ENCODE data around the gene RPS4Y1.
"Not testable (repeated sequence)": the region's sequence is repeated elsewhere in the genome, so short reads cannot be mapped to it uniquely, and the experiment has no call there.

The RPS4Y1 gene

DNA sequence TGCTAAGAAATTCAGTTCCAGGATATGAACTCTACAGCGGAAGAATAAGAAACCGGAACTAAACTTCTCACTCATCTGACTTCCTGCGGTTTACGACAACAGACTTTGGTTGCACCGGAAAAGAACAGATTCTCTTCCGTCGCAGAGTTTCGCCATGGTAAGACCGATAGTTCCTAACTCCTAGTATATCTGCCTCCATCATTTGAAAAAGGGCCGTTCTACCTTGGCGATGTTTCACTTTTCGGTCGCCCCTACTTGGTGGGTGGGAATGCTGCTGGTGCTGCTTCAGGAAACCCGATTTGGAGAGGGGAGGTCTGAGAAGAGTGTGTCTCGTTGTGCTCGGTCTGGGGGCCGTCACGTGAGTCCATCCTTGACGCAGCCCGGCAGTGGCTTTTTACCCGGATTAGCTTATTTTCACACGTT is at the start of gene RPS4Y1:
RPS4Y1 (plus strand) TSS at position 132 of the 423 bp plus-strand sequence; CDS start at position 155, 23 bp downstream.
- DNase-seq = peak; percentile 34 to 36

DNA sequence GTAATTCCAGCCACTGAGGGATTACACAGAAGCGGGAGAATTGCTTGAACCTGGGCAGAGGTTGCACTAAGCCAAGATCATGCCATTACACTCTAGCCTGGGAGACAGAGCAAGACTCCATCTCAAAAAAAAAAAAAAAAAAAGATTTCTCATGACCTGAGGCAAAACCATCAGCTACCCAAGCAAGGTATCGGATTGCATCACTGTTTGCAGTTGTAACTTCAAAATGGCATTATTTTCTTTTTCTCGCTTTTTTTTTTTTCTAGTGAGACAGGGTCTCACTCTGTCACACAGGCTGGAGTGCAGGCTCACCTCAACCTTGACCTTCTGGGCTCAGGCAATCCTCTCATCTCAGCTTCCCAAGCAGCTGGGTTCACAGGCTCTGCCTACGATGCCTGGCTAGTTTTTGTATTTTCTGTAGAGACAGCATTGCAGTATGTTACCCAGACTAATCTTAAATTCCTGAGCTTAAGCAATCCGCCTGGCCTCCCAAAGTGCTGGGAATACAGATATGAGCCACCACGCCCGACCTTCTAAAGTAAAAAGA is 44.4 kb upstream of the RPS4Y1 start:
- no peak for DNase-seq

GRCh38 chrY:2797991-2798390 is 43.4 kb upstream of the RPS4Y1 start:
- DNase-seq = no peak

- DNase-seq = no peak
These were observed 41.2 kb upstream of the RPS4Y1 start for GRCh38 chrY:2800246-2800645.

DNA sequence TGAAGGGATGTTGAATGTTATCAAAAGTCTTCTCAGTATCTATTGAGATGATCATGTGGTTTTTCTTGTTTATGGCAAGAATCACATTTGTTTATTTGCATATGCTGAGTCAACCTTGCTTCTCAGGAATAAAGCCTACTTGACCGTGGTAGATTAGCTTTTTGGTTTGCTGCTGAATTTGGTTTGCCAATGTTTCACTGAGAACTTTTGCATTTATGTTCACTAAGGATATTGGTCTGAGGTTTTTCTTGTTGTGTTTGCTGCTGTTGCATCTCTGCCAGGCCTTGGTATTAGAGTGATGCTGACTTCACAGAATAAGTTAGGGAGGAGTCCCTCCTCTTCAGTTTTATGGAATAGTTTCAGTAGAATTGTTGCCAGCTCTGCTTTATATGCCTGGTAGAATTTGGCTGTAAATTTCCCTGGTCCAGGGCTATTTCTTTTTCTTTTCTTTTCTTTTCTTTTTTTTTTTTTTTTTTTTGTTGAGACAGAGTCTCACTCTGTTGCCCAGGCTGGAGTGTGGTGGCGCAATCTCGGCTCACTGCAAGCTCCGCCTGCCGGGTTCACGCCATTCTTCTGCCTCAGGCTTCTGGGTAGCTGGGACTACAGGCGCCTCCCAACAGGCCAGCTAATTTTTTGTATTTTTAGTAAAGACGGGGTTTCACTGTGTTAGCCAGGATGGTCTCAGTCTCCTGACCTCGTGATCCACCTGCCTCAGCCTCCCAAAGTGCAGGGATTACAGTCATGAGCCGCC is 24.1 kb upstream of the RPS4Y1 start:
- DNase-seq = not testable (repeated sequence)

- DNase-seq = no peak
These were observed 16.9 kb upstream of the RPS4Y1 start for GRCh38 chrY:2824471-2824870.

DNA sequence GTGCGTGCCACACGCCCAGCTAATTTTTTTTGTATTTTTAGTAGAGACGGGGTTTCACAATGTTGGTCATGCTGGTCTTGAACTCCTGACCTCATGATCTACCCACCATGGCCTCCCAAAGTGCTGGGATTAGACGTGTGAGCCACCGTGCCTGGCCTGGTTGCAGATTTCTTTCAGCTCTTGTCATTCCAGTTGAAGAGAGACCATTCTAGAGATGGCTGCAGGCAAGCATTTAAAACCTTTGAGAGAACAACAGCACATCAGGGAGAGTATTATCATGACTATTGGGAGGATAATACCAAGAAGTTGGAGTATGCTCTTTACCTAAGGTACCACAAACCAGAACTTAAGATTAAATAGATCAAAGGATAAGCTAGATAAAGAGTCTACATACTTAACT is 12.9 kb upstream of the RPS4Y1 start:
- no peak for DNase-seq

- DNase-seq = no peak
These were observed 6.2 kb upstream of the RPS4Y1 start for GRCh38 chrY:2835230-2835629.

- DNase-seq = no peak
These were observed 4.3 kb upstream of the RPS4Y1 start for GRCh38 chrY:2837078-2837477.

DNA sequence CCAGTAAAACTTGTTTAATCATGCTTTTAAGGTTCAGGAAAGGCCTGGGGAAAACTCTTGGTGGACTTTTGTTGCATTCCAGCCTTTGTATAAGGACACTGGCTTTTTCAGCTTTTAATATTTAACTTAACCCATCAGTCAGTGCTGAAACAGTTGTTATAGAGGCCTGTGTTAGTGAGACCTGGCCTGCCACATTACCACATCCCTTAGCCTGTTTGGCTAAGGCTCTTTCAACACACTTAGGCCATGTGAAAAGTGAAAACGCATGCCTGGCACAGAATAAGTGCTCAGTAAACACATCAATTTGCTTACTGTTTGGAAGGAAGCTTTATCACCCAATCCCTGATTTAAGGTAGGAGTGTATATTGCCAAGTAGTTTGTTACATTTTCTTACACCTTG is 3.5 kb upstream of the RPS4Y1 start:
- no peak for DNase-seq

- DNase-seq = no peak
These were observed 5.4 kb downstream of the RPS4Y1 start for GRCh38 chrY:2846791-2847190.

- DNase-seq = no peak
These were observed 7.0 kb downstream of the RPS4Y1 start for GRCh38 chrY:2848384-2848783.

DNA sequence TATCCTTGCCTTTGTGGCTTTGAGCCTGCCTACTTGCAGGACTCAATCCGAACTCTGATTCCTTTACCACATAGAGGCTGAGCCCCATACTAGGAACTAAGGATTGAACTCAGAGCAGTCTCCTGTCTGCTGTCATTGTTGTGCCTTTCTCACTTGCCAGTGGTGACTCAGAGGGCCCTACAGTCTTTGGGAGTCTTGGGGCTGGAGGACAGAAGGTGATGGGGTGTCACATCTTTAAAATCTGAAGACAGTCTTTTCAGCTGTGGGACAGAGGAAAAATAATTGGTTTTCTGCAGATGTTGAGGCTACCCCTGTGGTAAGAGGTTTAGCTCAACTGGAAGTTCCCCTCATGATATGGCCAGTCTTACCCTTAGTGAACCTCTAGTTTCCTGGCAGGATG is 8.0 kb downstream of the RPS4Y1 start:
- DNase-seq = no peak

- no peak for DNase-seq
These were observed 12.9 kb downstream of the RPS4Y1 start for GRCh38 chrY:2854145-2854774.

DNA sequence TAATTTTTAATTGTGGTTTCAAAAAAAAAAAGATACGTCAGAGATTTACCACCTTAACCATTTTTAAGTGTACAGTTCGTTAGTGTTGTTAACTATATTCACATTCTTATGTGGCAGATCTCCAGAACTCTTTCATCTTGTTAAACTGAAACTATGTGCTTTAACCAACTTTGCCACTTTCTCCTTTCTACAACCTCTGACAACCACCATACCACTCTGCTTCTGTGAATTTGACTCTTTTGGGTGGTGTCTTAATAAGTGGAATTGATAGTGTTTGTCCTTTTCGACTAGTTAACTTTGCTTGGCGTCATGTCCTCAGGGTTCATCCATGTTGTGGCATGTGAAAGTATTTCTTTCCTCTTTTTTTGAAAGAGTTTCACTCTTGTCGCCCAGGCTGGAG is 15.7 kb downstream of the RPS4Y1 start:
- no peak for DNase-seq

- no peak for DNase-seq
These were observed 16.3 kb downstream of the RPS4Y1 start for GRCh38 chrY:2857686-2858085.

- no peak for DNase-seq
These were observed 18.4 kb downstream of the RPS4Y1 start for GRCh38 chrY:2859782-2860181.

DNA sequence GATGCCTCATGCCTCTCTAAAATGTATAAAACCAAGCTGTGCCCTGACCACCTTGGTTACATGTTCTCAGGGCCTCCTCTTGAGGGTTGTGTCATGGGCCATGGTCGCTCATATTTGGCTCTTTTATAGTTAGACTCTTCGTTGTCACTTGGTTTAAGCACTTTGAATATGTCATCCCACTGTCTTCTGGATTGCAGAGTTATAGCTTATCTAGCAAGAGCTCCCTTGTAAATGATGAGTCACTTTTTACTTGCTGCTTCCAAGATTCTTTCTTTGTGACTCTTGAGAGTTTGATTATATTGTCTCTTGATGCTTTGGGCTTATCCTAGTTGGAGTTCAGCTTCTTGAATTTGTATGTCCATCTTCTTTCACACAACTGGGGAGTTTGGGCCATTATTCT is 19.1 kb downstream of the RPS4Y1 start:
- DNase-seq = no peak

GRCh38 chrY:2866581-2866980 is 25.2 kb downstream of the RPS4Y1 start:
- no peak for DNase-seq

GRCh38 chrY:2867469-2867868 is 26.1 kb downstream of the RPS4Y1 start:
- DNase-seq = no peak

GRCh38 chrY:2868035-2868607 is 26.7 kb downstream of the RPS4Y1 start:
- no peak for DNase-seq

DNA sequence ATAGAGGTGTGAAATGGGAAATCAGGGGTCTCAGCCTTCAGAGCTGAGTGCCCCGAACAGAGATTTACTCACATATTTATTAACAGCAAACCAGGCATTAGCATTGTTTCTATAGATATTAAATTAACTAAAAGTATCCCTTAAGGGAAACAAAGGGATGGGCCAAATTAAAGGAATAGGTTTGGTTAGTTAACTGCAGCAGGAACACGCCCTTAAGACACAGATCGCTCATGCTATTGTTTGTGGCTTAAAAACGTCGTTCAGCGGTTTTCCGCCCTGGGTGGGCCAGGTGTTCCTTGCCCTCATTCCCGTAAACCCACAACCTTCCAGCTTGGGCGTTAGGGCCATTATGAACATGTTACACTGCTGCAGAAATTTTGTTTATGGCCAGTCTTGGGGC is 30.8 kb downstream of the RPS4Y1 start:
- not testable (repeated sequence) for DNase-seq

DNA sequence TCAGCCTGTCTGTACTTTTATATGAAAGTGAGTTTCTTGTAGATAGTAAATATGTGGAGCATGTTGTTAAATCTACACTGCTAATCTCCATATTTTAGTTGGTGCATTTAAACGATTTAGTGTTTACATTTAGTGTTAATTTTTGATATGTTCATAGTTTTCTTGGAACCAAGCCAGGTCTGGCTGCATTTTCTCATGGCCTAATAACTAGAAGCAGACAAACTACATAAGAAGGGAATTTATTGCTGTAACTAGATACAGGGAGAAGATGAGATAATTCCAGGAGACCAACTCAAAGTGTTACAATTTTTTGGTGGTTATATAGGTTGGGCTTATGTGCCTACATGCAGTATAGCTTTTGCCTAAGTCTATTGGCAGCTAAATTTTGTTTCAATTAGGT is 32.8 kb downstream of the RPS4Y1 start:
- no peak for DNase-seq

DNA sequence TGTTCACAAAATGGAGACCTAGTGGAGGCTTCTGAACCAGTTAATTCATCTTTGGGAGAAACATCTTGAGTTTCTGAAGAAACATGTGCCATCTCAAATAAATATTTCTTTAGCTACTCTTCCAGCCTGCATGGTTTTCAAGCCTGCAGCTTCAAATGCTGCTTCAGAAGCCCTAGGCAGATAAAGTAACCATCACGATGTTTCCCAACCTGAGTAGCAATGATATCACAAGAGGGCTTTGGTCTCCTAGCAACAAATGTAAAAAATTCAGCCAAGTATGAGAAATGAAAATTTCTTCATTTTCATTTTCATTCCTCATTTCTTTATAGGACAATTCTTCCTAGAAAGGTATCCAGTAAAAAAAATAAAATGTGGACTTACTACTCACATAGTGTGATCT is 42.2 kb downstream of the RPS4Y1 start:
- no peak for DNase-seq

All from activated CD4-positive, alpha-beta T cell treated with anti-CD3 and anti-CD28 coated beads, Interleukin-2, amount 50 U/mL, for 48 hours (primary cell).